ENCODE measurements around the gene KMT2C. TPM values are rescaled to one million over a fixed set of nuclear protein-coding genes. Genes with fewer than 3 reads are reported as not detected.

Gene KMT2C
- total RNA-seq, 2 donors from 2014 or later, result 71.2 to 105 TPM

GRCh38 chr7:152158801-152159587 lies 276.8 kb downstream of the KMT2C start:
- peaks cover 6 to 7% of the 10 kb centered on the region in 2 donors for H3K4me1 Mint-ChIP-seq (ENCODE audit: low read depth in 2 of 2)
- no peaks in the 10 kb centered on the region for H3K9me3 Mint-ChIP-seq
- H3K27ac Mint-ChIP-seq, result peak overlapping the region; percentile 5 to 46
- no peaks in the 10 kb centered on the region for H3K27me3 Mint-ChIP-seq
- peak in 1 of 2 donors; percentile 46 for ATAC-seq
- H3K36me3 Mint-ChIP-seq, result peaks cover 29% of the 10 kb centered on the region
- peak overlapping the region; percentile 40 for H3K4me3 Mint-ChIP-seq
- no peak for DNase-seq (ENCODE audit: low spot score)

- no peaks in the 10 kb centered on the region for H3K27me3 Mint-ChIP-seq
- DNase-seq (ENCODE audit: low spot score) (no peak), ATAC-seq (no peak)
- H3K36me3 Mint-ChIP-seq, result peaks cover 17% of the 10 kb centered on the region
- H3K4me1 Mint-ChIP-seq (ENCODE audit: low read depth in 2 of 2), result peaks cover 0 to 4% of the 10 kb centered on the region in 2 donors
- H3K9me3 Mint-ChIP-seq, result no peaks in the 10 kb centered on the region
- no peak overlapping the region for H3K4me3 Mint-ChIP-seq
- H3K27ac Mint-ChIP-seq, result peak overlapping the region in 1 of 2 donors; percentile 21
Observed at GRCh38 chr7:152152267-152152666, 283.5 kb downstream of the KMT2C start.

GRCh38 chr7:152149363-152149762 lies 286.4 kb downstream of the KMT2C start:
- Mint-ChIP-seq H3K36me3 (peaks cover 19% of the 10 kb centered on the region), H3K4me1 (ENCODE audit: low read depth in 2 of 2) (peaks cover 12 to 16% of the 10 kb centered on the region in 2 donors), H3K9me3 (no peaks in the 10 kb centered on the region), H3K27me3 (no peaks in the 10 kb centered on the region), H3K27ac (no peak overlapping the region), H3K4me3 (no peak overlapping the region)
- ATAC-seq (no peak), DNase-seq (ENCODE audit: low spot score) (no peak)

GRCh38 chr7:152148706-152149105 lies 287.1 kb downstream of the KMT2C start:
- ATAC-seq, result no peak
- H3K27ac Mint-ChIP-seq, result no peak overlapping the region
- H3K9me3 Mint-ChIP-seq, result no peaks in the 10 kb centered on the region
- H3K27me3 Mint-ChIP-seq, result no peaks in the 10 kb centered on the region
- peaks cover 12 to 18% of the 10 kb centered on the region in 2 donors for H3K4me1 Mint-ChIP-seq (ENCODE audit: low read depth in 2 of 2)
- H3K4me3 Mint-ChIP-seq, result no peak overlapping the region
- H3K36me3 Mint-ChIP-seq, result peaks cover 15% of the 10 kb centered on the region
- DNase-seq (ENCODE audit: low spot score), result no peak

GRCh38 chr7:152145853-152146466 lies 289.8 kb downstream of the KMT2C start:
- H3K4me3 Mint-ChIP-seq, result no peak overlapping the region
- no peaks in the 10 kb centered on the region for H3K9me3 Mint-ChIP-seq
- peaks cover 11 to 32% of the 10 kb centered on the region in 2 donors for H3K4me1 Mint-ChIP-seq (ENCODE audit: low read depth in 2 of 2)
- H3K36me3 Mint-ChIP-seq, result peaks cover 22% of the 10 kb centered on the region
- peak; percentile 41 to 57 for ATAC-seq
- no peak for DNase-seq (ENCODE audit: low spot score)
- H3K27ac Mint-ChIP-seq, result peak overlapping the region in 1 of 2 donors; percentile 74
- H3K27me3 Mint-ChIP-seq, result no peaks in the 10 kb centered on the region

GRCh38 chr7:152144557-152145245 lies 291.1 kb downstream of the KMT2C start:
- Mint-ChIP-seq H3K36me3 (peaks cover 30% of the 10 kb centered on the region), H3K4me3 (peak overlapping the region; percentile 60), H3K9me3 (no peaks in the 10 kb centered on the region), H3K27ac (peak overlapping the region; percentile 19 to 74), H3K27me3 (no peaks in the 10 kb centered on the region), H3K4me1 (ENCODE audit: low read depth in 2 of 2) (peaks cover 14 to 32% of the 10 kb centered on the region in 2 donors)
- DNase-seq (ENCODE audit: low spot score) (no peak), ATAC-seq (peak in 1 of 2 donors; percentile 58)

GRCh38 chr7:152142976-152143595 lies 292.7 kb downstream of the KMT2C start:
- Mint-ChIP-seq H3K36me3 (peaks cover 30% of the 10 kb centered on the region), H3K4me1 (ENCODE audit: low read depth in 2 of 2) (peaks cover 14 to 32% of the 10 kb centered on the region in 2 donors), H3K9me3 (no peaks in the 10 kb centered on the region), H3K27ac (peak overlapping the region; percentile 19 to 29), H3K27me3 (no peaks in the 10 kb centered on the region), H3K4me3 (no peak overlapping the region)
- DNase-seq (ENCODE audit: low spot score) (no peak), ATAC-seq (no peak)

GRCh38 chr7:152140560-152140959 lies 295.2 kb downstream of the KMT2C start:
- Mint-ChIP-seq H3K4me3 (no peak overlapping the region), H3K27me3 (no peaks in the 10 kb centered on the region), H3K4me1 (ENCODE audit: low read depth in 2 of 2) (peaks cover 14 to 29% of the 10 kb centered on the region in 2 donors), H3K36me3 (peaks cover 37% of the 10 kb centered on the region), H3K27ac (no peak overlapping the region), H3K9me3 (no peaks in the 10 kb centered on the region)
- no peak for ATAC-seq
- no peak for DNase-seq (ENCODE audit: low spot score)

- Mint-ChIP-seq H3K27ac (no peak overlapping the region), H3K36me3 (peaks cover 37% of the 10 kb centered on the region), H3K27me3 (no peaks in the 10 kb centered on the region), H3K9me3 (no peaks in the 10 kb centered on the region), H3K4me3 (no peak overlapping the region), H3K4me1 (ENCODE audit: low read depth in 2 of 2) (peaks cover 12 to 24% of the 10 kb centered on the region in 2 donors)
- ATAC-seq (no peak), DNase-seq (ENCODE audit: low spot score) (no peak)
Observed at GRCh38 chr7:152140067-152140466, 295.7 kb downstream of the KMT2C start.

GRCh38 chr7:152137476-152138025 lies 298.3 kb downstream of the KMT2C start:
- Mint-ChIP-seq H3K27ac (no peak overlapping the region), H3K9me3 (no peaks in the 10 kb centered on the region), H3K36me3 (peaks cover 17% of the 10 kb centered on the region), H3K4me3 (no peak overlapping the region), H3K4me1 (ENCODE audit: low read depth in 2 of 2) (peaks cover 3 to 6% of the 10 kb centered on the region in 2 donors), H3K27me3 (no peaks in the 10 kb centered on the region)
- no peak for DNase-seq (ENCODE audit: low spot score)
- ATAC-seq, result no peak

GRCh38 chr7:152136686-152137085 lies 299.1 kb downstream of the KMT2C start:
- Mint-ChIP-seq H3K27me3 (no peaks in the 10 kb centered on the region), H3K36me3 (peaks cover 14% of the 10 kb centered on the region), H3K9me3 (no peaks in the 10 kb centered on the region), H3K4me3 (no peak overlapping the region), H3K4me1 (ENCODE audit: low read depth in 2 of 2) (peaks cover 0 to 6% of the 10 kb centered on the region in 2 donors), H3K27ac (no peak overlapping the region)
- DNase-seq (ENCODE audit: low spot score) (no peak), ATAC-seq (no peak)

GRCh38 chr7:152133804-152134203 lies 302.0 kb downstream of the KMT2C start:
- Mint-ChIP-seq H3K9me3 (no peaks in the 10 kb centered on the region), H3K36me3 (peaks cover 7% of the 10 kb centered on the region), H3K27ac (peak overlapping the region in 1 of 2 donors; percentile 48), H3K4me1 (ENCODE audit: low read depth in 2 of 2) (peaks cover 0 to 10% of the 10 kb centered on the region in 2 donors), H3K27me3 (no peaks in the 10 kb centered on the region), H3K4me3 (no peak overlapping the region)
- no peak for ATAC-seq
- no peak for DNase-seq (ENCODE audit: low spot score)

GRCh38 chr7:152132812-152133211 lies 303.0 kb downstream of the KMT2C start:
- H3K27ac Mint-ChIP-seq, result peak overlapping the region in 1 of 2 donors; percentile 17
- ATAC-seq, result no peak
- H3K4me1 Mint-ChIP-seq (ENCODE audit: low read depth in 2 of 2), result peaks cover 0 to 10% of the 10 kb centered on the region in 2 donors
- H3K36me3 Mint-ChIP-seq, result peaks cover 7% of the 10 kb centered on the region
- H3K27me3 Mint-ChIP-seq, result no peaks in the 10 kb centered on the region
- H3K4me3 Mint-ChIP-seq, result no peak overlapping the region
- DNase-seq (ENCODE audit: low spot score), result no peak
- H3K9me3 Mint-ChIP-seq, result no peaks in the 10 kb centered on the region
